Muscle of leg (tissue), 11 donors: ENCODE data around the gene GAB2. TPM values are rescaled to one million over a fixed set of nuclear protein-coding genes. Genes with fewer than 3 reads are reported as not detected.

Source experiments
- DNase-seq: peaks from one replicate; pipeline ENCODE4 v3.0.0; 2013
- H3K27ac ChIP-seq: one replicate; pipeline ENCODE4 v1.5.1; 2013; ENCODE audit warnings: mild to moderate bottlenecking, low read length, control low read depth
- H3K27me3 ChIP-seq: one replicate; pipeline ENCODE4 v1.6.1; 2013; ENCODE audit warnings: low read length; ENCODE audit not compliant: control insufficient read depth, insufficient read depth
- H3K36me3 ChIP-seq: one replicate; pipeline ENCODE4 v1.6.1; 2013; ENCODE audit warnings: low read length; ENCODE audit not compliant: control insufficient read depth, insufficient read depth
- H3K4me1 ChIP-seq: one replicate; pipeline ENCODE4 v1.6.1; 2013; ENCODE audit warnings: low read length; ENCODE audit not compliant: control insufficient read depth, insufficient read depth
- H3K4me3 ChIP-seq: one replicate; pipeline ENCODE4 v1.5.1; 2013; ENCODE audit warnings: low read length, control low read depth
- H3K9me3 ChIP-seq: replicated peaks from 2 replicates; pipeline ENCODE4 v1.6.1; 2013; ENCODE audit warnings: low read depth, low read length; ENCODE audit not compliant: control insufficient read depth
- WGBS: methylation state at CpG from one replicate; pipeline ENCODE4 v1.1.5; 2013; ENCODE audit warnings: missing lambda C conversion rate; ENCODE audit not compliant: insufficient coverage; 5-methylcytosine and 5-hydroxymethylcytosine counted together
- polyA plus RNA-seq, 8 donors: library from polyadenylated mRNA; unstranded; fragments of 120-200 nt; gene quantifications; one replicate each; pipeline versions ENCODE4 v1.2.1 to v1.2.3, GENCODE V29; 2013; ENCODE audit warnings: inconsistent platforms in 1 of 8, low replicate concordance in 1 of 8; ENCODE audit not compliant: insufficient read length in 8 of 8, insufficient read depth in 1 of 8
- total RNA-seq: library from RNA; stranded (reverse); fragments of 120-200 nt; gene quantifications from one replicate; pipeline ENCODE4 v1.2.4, GENCODE V29; 2013

GAB2 gene
- total and polyA plus RNA-seq, 9 donors, result 9.6 to 18.8 (median 14.2) TPM

DNA sequence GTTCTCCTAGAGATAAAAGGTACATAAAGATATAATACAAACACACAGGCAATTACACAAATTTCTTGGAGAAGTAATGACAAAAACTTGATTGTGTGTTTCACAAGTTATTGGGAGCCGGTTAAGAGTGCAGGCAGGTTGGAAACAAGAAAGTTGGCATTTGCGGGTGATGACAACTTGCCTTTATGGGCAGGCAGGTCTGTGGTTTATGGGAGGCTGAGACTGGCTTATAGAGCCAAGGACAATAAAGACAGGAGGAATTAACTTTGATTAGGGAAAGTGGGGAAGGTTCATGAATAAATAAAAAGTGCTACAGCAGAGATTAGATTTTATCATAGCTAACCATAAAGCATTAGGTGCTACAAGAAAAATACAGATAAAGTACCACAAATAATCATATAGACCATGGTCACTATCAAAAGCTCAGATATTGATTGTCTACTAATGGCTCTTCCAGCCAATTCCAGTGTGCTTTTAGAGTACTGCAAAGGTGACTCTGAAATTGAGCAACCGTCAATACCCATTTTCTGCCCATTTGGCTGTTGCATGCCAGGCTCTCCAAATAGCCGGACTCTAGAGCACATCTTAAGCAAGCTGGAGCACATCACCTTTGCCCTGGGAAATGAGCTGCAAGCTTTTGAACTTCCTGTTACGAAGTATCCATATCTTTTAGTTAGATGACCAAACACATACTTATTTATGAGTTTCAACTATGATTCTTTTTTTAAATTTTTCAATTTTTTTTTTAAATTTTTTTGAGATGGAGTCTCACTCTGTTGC lies 33.9 kb upstream of the GAB2 start:
- no peaks in the 10 kb centered on the region for H3K9me3 ChIP-seq
- H3K27me3 ChIP-seq, result no peaks in the 10 kb centered on the region
- H3K27ac ChIP-seq, result no peak overlapping the region
- H3K4me1 ChIP-seq, result no peaks in the 10 kb centered on the region
- no peak for DNase-seq
- 100% methylated on average over 2 of the region's 5 CpGs for WGBS
- peaks cover 2% of the 10 kb centered on the region for H3K36me3 ChIP-seq
- no peak overlapping the region for H3K4me3 ChIP-seq

DNA sequence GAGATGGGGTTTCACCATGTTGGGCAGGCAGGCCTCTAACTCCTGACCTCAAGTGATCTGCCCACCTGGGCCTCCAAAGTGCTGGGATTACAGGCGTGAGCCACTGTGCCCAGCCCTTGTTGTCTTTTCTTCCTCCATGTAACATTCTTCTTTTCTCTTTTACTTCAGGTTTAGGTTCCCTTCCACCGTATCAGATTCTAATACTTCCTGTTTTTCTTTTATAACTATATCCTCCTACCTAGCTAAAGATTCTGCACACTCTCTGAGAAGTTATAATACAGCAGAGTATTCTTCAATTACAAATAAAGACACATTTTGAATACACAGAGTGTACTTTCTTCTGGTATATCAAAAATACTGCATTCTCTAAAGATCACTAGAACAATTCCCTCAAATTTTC lies 33.2 kb upstream of the GAB2 start:
- H3K36me3 ChIP-seq, result peaks cover 2% of the 10 kb centered on the region
- no peaks in the 10 kb centered on the region for H3K9me3 ChIP-seq
- H3K4me3 ChIP-seq, result no peak overlapping the region
- H3K27ac ChIP-seq, result no peak overlapping the region
- 91% methylated on average over 1 of the region's 2 CpGs for WGBS
- no peaks in the 10 kb centered on the region for H3K4me1 ChIP-seq
- H3K27me3 ChIP-seq, result no peaks in the 10 kb centered on the region
- no peak for DNase-seq

DNA sequence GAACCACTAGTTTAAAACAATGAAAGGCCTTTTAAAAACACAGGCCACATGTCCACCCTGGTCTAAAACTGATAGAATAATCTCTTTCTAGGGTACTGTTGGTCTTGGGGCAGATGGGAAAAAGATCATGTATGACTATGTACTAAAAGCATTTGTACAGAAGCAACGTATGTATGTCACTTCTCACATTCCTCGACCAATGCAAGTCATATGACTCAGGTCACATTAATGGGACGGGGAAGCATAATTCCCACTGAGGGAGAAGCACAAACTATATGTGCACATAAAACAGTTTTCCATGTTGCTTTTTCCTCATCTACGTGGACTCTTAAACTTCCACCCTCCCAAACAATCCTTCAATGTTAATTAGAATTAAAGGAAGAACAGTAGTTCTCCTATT lies 32.2 kb upstream of the GAB2 start:
- Histone ChIP-seq H3K4me1 (no peaks in the 10 kb centered on the region), H3K27me3 (no peaks in the 10 kb centered on the region), H3K27ac (no peak overlapping the region), H3K36me3 (peaks cover 2% of the 10 kb centered on the region), H3K9me3 (no peaks in the 10 kb centered on the region), H3K4me3 (no peak overlapping the region)
- no peak for DNase-seq
- WGBS, result 57% methylated on average over 3 of the region's 4 CpGs

DNA sequence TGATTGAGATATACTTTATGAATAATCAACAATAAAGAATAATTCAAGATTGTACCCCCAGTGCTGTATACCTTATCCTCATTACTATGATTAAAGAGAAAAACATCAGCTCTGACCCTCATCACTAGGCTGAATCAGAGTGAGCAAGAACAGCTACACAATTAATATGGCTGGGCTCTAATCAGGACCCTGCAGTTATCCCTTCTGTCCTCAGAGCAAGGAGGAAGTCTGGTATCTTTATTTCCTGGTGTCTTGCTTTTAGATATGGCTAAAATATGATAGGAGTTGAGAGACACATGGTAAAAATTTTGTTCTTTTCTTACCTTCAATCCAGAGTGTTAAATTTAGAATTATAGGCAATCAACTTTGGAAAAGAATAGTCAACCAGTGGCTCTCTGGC lies 28.6 kb upstream of the GAB2 start:
- no peak overlapping the region for H3K27ac ChIP-seq
- no peaks in the 10 kb centered on the region for H3K9me3 ChIP-seq
- no peaks in the 10 kb centered on the region for H3K27me3 ChIP-seq

DNA sequence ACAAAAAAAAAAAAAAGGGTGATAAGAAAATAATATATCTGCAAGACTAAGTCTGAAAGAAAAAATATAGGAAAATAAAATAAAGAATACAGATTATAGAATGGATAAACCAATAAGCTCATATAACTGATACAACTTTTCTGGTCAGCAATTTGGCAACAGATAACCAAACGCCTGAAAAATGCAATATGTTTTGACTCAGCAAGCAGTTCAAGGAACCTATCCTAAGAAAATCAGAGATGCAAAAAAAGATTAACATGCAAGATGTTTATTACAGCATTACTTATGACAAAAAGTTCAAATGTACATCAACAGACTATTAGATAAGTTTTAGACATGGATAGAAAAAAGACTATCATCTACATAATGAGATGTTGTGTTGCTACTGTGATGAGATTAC lies 27.1 kb upstream of the GAB2 start:
- peaks cover 5% of the 10 kb centered on the region for H3K36me3 ChIP-seq
- no peak for DNase-seq
- H3K27me3 ChIP-seq, result no peaks in the 10 kb centered on the region
- no peaks in the 10 kb centered on the region for H3K4me1 ChIP-seq
- H3K4me3 ChIP-seq, result no peak overlapping the region
- H3K9me3 ChIP-seq, result no peaks in the 10 kb centered on the region
- H3K27ac ChIP-seq, result no peak overlapping the region
- no CpG with 5 or more reads among the region's 1 CpG for WGBS

More for the DNA sequence above, 28.6 kb upstream of the GAB2 start:
- Histone ChIP-seq H3K4me1 (no peaks in the 10 kb centered on the region), H3K4me3 (no peak overlapping the region), H3K36me3 (peaks cover 5% of the 10 kb centered on the region)
- DNase-seq, result no peak

DNA sequence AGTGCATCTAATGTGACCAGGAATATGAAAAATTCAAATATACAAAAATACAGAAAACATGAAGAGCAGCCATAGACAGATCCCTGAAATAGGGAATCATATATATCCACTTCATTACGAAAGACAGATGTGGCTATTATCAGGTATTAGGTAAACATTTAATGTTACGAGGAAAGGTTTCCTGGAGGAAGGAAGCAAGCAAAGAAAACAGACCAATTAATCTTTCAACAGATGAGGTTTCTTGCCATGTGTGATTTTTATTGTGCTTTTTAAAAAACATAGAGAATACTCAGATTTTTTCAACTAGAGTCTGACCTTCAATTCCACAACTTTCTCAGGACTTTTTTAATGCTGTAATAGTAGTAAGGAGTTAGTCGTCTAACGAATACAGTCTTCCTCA lies 24.3 kb upstream of the GAB2 start:
- no peak for DNase-seq
- no peak overlapping the region for H3K4me3 ChIP-seq
- WGBS, result no CpG with 5 or more reads among the region's 4 CpGs

DNA sequence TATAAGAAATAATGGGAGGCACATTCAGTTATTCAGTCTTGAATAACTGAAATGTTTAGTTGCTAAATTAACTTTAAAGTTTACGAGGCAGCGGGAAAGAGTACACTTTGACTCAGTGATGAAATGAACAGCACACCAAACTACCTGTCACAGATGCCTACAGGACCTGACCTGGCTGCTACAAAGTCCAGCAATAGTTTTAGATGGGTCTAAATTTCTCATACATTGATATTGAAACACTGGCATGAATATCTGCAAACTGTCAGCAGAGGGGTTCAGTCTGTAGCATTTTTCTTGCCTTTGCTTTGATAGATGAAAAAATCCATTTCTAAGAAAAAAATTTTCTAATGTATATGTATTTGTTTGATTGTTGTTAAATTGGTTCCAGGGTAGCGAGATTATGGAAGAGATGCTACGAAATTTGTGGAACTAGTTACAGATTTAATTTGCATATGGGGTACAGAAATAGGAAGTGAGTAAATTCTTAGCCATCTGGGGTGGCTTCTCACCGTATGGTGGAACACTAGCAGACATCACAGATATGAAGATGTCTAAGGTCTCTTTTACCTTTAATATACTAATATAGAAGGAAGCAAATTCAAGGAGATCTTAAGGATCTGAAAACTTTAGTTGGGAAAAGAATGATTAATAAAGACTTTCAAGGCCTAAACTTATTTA lies 20.8 kb upstream of the GAB2 start:
- H3K36me3 ChIP-seq, result peaks cover 7% of the 10 kb centered on the region
- DNase-seq, result no peak
- no peak overlapping the region for H3K4me3 ChIP-seq
- H3K27ac ChIP-seq, result no peak overlapping the region
- 100% methylated on average over 2 of the region's 5 CpGs for WGBS
- no peaks in the 10 kb centered on the region for H3K27me3 ChIP-seq
- no peaks in the 10 kb centered on the region for H3K4me1 ChIP-seq
- H3K9me3 ChIP-seq, result no peaks in the 10 kb centered on the region

More for the DNA sequence above, 24.3 kb upstream of the GAB2 start:
- Histone ChIP-seq H3K4me1 (no peaks in the 10 kb centered on the region), H3K27ac (peak overlapping the region; percentile 29), H3K9me3 (no peaks in the 10 kb centered on the region), H3K27me3 (no peaks in the 10 kb centered on the region), H3K36me3 (peaks cover 5% of the 10 kb centered on the region)

DNA sequence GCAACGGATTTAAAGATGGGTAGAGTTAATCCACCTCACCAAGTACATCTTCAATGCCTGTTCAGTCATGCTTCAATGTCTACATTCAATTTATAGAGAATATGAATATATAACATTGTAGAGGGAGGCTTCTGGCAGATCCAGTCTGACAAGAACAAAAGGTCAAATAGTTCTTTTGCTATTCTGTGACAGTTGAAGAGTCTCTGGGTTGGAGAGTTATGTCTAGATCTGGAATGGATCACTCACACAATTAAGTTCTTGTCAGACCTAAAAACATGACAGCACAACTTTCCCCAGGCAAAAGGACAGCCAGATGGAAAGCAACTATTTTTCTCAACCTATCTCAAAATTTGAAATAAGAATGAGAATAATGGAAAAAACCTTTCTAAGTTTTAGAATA lies 15.3 kb upstream of the GAB2 start:
- no peaks in the 10 kb centered on the region for H3K4me1 ChIP-seq
- H3K27ac ChIP-seq, result no peak overlapping the region
- peaks cover 4% of the 10 kb centered on the region for H3K36me3 ChIP-seq
- no peaks in the 10 kb centered on the region for H3K9me3 ChIP-seq
- WGBS, result no CpG with 5 or more reads among the region's 1 CpG
- no peaks in the 10 kb centered on the region for H3K27me3 ChIP-seq
- no peak for DNase-seq
- H3K4me3 ChIP-seq, result no peak overlapping the region

DNA sequence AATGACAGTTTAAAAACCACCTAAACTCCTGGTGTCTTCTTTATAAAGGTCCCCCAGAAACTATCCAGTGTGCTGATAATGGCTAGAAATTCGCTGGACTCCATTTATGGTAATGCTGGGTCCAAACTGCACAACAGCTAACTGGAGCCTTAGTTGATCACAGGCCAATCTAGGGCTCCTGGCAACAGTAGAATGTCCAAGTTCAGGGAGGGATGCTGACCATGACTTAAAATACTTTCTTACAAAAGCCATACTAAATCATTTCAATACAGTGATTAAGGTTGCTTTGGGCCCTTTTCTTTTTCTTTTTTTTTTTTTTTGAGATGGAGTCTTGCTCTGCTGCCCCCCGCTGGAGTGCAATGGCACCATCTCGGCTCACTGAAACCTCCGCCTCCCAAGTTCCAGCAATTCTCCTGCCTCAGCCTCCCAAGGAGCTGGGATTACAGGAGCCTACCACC lies 14.5 kb upstream of the GAB2 start:
- Histone ChIP-seq H3K9me3 (no peaks in the 10 kb centered on the region), H3K36me3 (peaks cover 4% of the 10 kb centered on the region), H3K27me3 (no peaks in the 10 kb centered on the region), H3K27ac (no peak overlapping the region), H3K4me1 (no peaks in the 10 kb centered on the region), H3K4me3 (no peak overlapping the region)
- no peak for DNase-seq
- WGBS, result 100% methylated on average over 1 of the region's 4 CpGs

DNA sequence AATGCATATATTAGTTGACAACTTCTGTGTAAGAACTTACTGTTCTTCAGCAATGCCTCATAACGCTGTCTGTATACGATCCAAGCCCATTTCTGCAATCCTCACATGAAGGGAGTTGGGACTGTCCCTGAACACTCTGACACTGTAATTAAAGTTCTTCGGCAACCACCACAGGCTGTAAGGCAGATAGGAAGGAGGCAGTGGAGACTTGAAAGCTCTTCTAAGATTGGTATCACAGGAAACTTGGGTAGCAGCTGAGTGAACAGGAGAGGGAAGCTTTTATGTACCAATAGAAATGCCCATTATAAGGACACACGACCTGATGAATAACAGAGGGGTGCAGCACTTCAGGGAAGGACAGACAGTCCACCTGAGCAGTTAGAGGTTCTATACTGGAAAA lies 12.0 kb upstream of the GAB2 start:
- DNase-seq, result no peak
- Histone ChIP-seq H3K36me3 (no peaks in the 10 kb centered on the region), H3K9me3 (no peaks in the 10 kb centered on the region), H3K4me3 (no peak overlapping the region), H3K27me3 (no peaks in the 10 kb centered on the region), H3K27ac (no peak overlapping the region), H3K4me1 (peaks cover 2% of the 10 kb centered on the region)
- WGBS, result no CpG with 5 or more reads among the region's 4 CpGs
